Stimulated activated CD4-positive, alpha-beta T cell treated with anti-CD3 and anti-CD28 coated beads, TNF-alpha, amount 100 ng/mL, for 24 hours (primary cell): ENCODE results near the gene DNAH5.

ENCODE experiments used
- DNase-seq, 3 experiments: peaks; one replicate each; pipeline ENCODE4 v3.0.0-alpha.2; 2020; ENCODE audit warnings: low read depth in 3 of 3

DNAH5 gene

DNA sequence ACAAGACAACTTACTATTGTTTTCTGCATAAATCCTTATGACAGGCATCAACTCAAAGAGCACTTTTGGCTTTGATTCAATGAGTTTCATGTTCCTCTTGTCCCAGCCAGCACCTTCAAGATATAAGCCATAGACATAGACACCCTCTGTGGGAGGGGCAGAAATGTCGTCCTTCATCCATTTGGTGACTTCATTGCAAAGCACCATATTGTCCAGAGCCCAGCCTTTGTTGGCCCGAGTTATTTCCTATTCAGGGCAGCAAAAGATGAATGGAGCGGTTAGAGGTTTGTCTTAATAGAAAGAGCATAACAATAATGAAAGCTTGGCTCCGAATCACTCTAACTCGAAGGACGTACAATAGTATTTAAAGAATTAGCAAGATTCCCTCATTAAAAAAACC lies 243.9 kb downstream of the DNAH5 start:
- DNase-seq: no peak

DNA sequence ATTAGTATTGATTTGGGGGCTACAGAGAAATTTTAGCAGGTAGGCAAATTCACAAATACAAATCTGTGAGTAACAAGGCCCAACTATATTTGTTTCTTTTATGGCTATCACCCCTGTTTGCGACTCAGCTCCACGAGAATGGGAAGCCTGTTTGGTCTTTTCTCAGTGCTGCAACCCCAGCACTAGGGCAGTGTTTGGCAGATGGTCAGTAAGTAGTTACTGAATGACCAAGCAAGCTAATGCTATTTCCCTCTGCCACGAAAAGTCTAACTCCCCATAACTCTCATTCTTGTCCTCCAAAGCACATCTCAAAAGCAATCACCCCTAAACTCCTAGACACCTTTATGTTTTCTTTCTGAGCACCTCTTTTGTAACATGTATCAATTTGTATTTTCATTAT lies 245.6 kb downstream of the DNAH5 start:
- DNase-seq: no peak

DNA sequence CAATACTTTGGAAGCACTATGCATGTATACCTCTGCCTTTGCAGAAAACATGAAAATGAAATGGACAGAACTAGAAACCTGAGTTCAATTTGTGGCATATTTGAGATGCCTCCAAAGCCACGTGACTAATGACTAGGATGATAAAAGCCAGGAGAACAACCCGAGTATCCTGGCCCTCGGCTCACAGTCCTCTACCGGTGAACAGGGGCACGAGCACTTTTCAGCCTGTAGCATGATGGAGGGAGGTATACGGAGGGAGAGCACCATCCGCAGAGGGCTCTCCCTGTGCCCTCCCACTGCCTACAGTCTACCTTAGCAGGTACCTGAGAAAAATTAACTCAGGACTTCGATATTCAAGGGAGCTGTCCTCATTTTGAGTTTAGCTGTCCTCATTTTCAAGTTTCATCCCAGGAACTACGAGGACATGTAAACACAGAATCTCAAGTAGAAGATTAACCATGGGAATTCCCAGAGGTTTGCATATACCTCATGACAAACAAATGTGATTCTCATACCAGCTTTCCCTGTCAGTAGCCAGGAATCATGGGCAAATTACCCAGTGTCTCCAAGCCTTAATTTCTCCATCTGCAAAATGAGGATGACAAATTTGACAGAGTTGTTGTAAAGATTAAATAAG lies 249.3 kb downstream of the DNAH5 start:
- no peak for DNase-seq

DNA sequence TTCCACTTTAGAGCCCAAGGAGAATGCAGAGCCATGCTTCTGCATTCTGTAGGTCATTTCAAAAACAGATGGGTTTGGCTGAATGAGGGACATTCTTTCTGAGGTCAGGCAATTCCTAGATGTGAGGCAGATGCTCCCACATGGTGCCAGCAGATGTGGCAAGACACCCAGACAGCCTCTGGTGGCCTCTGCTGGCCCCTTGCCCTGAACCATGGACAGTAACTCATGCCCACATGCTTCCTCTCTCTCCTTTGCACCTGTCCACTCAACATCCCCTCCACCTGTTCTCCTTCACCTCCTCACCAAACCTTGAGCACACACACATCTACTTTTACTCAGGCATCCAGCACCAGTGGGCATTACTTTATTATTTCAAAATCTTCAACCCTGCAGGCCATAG lies 252.3 kb downstream of the DNAH5 start:
- DNase-seq: no peak

DNA sequence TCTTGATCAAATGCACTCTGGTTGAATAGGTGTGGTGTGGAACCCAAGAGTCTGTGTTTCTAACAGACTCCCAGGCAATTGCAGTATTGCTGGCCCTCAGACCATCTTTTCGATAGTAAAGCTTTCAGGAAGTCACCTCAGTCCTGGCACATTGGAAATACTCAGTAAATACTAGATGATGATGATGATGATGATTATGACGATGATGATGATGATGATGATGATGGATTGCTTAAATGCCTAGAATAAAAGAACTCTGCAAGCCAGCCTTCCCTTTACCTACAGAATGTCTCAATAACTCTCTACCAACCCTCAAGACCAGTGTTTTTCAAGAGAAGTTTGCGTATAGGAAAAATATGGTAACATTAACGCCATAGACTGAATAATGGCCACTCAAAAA lies 268.0 kb downstream of the DNAH5 start:
- no peak for DNase-seq

DNA sequence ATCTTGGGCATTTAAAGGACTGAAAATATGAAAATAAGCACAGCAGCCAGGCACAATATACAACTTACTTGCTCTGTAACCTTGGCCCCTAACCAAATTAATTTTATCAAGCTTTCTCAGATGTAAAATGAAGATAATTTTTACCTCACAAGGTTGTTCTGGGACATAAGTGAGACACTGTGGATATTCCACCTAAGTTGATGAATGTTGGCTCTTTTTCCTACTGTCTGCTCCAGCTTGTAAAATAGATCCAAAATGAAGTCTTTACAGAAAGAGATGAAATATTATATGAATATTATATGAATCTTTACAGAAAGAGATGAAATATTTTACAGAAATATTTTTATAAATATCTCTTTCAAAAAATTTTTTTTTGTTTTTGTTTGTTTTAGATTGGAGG lies 270.1 kb downstream of the DNAH5 start:
- no peak for DNase-seq

DNA sequence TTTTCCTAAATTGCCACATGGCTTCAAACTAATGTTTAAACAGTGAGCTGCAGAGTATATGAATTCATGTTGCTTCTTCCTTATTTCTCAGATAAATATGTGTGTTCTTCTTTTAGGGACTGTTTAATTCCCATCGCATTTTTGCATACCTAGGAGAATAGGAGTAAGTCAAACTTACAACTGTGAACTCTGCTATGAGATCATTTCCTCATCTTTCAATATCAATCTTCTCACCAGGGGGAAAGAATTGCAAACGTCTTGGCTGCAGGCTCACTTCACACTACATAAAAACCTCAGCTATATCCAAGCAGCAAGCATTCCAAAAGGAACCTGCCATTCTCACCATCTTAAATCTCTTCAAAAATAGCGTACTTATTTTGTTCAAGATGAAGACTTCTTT lies 271.0 kb downstream of the DNAH5 start:
- no peak for DNase-seq

DNA sequence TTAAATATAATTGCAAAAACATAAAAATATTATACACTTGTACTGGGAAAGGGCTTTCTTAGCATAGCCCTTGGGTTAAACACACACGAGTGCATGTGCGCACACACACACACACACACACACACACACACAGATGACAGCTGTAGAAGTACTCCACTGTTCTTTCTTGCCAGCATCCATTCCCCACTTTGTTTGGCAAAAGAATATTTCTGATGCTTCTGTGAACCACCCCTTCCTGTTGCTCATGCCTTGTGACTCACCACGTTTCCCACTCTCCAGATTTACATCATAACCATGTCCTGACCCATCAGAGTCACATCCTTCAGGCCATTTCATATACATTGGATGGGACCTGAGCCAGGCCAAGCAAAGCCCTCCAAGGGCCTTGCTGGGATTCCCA lies 280.1 kb downstream of the DNAH5 start:
- no peak for DNase-seq

DNA sequence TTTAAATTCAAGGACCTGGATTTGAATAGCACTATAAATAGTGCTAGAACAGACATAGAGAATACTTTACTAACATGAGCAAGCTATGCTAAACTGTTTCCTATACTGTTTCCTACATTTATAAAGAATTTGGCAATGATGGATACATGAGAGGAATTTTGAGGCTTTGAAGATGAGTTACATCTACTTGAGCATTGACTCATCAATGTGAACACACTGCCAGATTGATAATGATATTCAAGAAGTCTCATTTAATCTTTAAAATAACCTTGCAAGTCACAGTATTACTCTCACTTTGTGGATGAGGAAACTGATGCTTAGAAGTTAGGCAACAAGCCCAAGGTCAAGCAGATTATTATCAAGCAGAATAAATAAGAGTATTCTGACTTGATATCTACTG lies 281.9 kb downstream of the DNAH5 start:
- DNase-seq: no peak

DNA sequence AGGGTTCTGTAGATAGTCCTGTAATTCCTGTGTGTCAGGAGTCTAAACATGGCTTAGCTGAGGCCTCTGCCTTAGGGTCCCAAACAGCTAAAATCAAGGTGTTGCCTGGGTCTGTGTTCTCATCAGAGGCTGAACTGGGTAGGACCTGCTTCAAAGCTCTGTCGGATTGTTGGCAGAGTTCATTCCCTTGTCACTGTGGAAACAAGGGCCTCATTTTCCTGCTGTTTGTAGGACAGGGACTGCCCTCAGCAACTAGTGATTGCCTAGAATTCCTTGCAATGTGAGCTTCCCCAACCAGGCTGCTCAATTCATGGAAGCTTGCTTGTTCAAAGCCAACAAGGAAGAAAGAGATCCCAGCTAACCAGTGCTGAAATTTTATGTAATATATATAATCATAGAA lies 283.2 kb downstream of the DNAH5 start:
- DNase-seq: no peak

DNA sequence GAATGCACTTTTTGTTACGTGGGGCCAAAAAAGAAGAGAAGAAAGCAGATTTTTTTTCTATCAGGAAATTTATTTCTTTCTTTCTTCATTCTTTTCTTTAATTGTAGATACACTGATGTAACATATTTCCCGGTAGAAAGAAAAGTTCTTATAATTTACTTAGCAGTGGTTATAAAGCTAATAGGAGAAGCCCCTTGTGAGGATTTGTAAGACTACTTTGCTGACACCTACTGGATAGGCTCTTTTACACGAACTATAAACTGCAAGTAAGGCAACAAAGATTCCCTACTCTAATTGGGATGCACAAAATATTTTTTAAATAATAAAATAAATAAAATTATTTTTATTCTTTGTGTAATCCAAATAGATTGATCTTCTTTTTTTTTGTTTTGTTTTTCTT lies 284.4 kb downstream of the DNAH5 start:
- no peak for DNase-seq

DNA sequence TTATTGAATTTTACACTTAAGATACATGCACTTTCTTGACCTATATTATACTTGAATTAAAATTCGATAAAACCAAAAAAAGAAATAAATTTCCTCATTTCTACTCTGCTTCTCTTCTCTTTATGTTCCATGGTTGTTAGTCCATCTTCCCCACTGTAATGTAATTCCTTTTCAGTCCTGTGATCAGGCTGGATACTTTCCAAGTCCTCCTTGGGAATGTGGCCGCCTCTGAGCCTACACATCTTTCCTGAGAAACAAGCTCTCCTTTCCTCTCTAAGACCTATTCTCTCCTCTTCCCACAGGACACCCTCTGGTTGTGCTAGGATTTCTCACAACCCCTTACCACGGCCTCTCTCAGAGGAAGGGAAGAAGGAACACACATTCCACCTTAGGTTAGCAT lies 285.1 kb downstream of the DNAH5 start:
- no peak for DNase-seq

DNA sequence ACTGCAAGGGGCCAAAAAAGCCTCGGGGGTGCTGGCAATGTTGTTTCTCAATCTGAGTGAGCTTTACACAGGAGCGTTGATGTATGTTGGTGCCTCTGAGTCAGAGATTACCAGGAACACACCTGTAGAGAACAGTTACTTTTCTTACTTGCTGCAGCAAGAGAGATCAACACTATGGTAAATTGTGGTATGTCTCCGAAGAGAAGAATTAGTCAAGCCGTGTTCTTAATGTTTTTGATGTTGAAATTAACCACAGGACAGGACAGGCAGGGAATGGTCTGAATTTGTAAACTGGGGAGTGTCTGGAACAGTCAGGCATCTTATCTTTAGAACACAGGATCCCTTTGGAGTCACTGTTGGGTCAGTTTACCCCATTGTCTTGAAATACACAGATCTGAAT lies 285.7 kb downstream of the DNAH5 start:
- DNase-seq: no peak

DNA sequence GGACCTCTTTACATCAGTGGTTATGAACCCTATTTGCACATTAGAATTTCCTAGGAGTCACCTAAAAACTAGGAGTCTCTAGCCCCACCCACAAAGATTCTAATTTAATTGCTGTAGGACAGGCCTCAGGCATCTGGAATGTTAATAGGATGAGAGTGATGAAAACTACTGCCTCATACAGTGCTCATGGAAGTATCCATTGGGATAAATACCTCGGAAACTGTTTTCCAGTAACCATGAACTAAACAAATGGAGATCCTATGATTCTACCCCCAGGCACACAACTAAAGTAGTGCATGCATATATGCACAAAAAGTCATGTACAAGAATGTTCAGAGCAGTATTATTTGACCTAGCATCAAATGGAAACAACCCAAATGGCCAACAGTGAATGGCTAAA lies 286.3 kb downstream of the DNAH5 start:
- no peak for DNase-seq

DNA sequence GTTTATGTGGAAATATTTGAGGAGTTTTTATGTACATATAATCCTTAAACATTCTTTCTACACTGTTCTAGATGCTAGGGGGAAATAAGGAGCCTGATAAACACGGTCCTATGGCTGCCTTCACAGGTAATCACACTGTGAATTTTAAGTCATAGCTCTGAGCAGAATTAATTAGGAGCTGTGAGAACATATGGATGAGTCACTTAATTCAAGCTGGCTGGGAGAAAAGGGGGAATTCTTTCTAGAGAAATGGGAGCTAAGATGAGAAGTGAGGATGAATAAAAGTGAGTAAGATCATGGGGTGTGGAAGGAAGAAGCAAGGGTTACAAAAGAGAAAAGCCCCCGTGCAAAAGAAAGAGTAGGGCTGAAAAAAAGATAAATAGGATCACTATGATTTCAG lies 290.8 kb downstream of the DNAH5 start:
- no peak for DNase-seq

DNA sequence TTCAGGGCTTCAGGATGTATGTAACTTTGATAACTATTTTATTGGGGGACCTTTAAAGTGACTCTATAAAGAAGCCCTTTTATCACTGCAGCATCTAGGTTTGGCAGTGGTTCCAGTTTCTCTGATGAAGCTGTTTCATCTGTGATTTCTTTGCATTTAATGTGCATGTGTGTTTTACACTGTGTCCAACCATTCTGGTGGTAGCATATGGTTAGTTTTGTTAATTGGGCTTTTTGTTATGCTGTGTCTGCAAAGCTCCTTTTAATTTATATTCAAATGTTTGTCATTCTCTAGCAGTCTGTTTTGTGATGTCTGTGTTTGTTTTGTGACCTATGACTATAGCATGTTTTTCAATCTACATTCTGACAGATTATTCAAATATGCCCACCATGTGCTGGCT lies 294.8 kb downstream of the DNAH5 start:
- DNase-seq: no peak

DNA sequence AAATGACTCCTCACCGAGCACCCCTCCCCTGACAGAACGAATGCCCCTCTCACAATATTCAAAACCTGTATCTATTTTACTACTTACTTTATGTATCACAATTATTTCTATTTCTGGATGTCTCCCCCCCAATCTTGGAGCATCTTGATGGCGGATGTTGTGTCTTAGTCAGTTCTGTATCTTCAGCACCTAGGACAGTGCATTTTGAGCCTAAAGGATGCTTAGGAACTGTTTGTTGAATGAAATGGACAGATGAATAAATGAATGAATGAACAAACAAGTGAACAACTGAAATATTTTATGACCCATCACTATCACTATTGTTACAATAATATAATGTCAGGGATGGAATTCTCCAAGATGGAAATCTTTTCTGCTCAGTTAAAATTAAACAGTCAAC lies 295.7 kb downstream of the DNAH5 start:
- no peak for DNase-seq

DNA sequence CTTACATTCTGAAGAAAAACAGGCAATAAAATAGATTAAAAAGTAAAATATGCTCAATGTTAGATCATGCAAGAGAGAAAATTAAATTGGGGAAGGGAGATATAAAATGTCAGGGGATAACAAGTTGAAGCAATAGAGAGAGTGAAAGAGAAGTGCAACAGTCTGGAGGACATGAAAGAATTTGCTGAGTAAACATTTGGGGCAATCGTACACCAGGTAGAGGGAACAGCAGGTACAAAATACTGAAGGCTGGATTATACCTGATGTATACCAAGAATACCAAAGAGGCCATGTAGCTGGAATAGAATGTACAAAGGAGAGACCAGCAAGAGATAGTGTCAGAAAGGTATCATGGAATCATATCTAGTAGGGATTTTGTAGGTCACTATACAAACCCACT lies 300.8 kb downstream of the DNAH5 start:
- no peak for DNase-seq

DNA sequence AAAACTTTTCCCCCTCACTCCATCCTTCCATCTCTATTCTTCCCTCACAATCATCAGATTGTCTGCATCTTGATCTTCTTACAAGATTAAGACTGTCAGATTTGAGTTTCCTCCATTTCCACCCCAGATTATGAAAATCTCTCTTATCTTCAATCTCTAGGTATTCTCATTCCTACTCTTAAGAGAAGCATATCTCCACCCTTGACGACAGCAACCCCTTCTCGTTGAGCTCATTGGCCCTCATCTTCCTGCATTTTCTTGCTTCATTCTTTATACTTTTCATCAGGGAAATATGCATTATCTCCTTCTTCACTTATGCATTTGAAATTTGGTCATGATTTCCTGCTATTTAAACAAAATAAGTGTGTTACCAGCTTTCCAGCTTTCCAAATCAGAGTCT lies 301.3 kb downstream of the DNAH5 start:
- no peak for DNase-seq
